ENCODE measurements around the gene CPXM1. TPM values are rescaled to one million over a fixed set of nuclear protein-coding genes. Genes with fewer than 3 reads are reported as not detected.

Gene CPXM1
- total and polyA plus RNA-seq, 10 of the 15 experiments (the other 5 are each of a cell fraction or from before 2014, with no cell fraction given) = 0.22 to 3.9 (median 0.63) TPM; not detected in 2

DNA sequence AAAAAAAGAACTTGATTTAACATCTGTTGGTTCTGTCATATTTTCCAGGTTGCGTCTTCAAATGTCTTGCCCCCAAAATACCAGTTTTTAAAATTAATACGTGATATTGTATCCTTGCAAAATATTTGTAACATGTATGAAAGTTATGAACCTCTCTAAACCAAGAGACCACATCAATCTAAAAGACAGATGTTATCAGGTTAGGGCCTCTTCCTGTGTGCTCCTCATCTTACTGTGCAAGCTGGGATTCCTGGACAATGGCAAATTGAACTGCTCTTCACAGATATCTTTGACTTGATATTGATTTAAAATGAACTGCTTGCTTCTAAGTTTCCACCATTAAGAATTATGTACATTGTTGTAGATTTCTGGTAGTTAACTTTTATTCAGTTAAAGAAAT, 25.3 kb upstream of the CPXM1 start:
- no peak overlapping the region for H3K4me3 ChIP-seq
- RAD21 ChIA-PET (ENCODE audit: unreplicated experiment) = no interaction called here
- POLR2A ChIA-PET = no interaction called here
- no peaks in the 10 kb centered on the region for H3K27me3 ChIP-seq (replicated peaks in 1 of 2; ENCODE audit: control insufficient read depth in 2 of 2, insufficient read depth in 2 of 2, low read length in 1 of 2)
- no peak overlapping the region for H3K4me2 ChIP-seq (ENCODE audit: control insufficient read depth, insufficient read depth)
- no peaks in the 10 kb centered on the region for H3K79me2 ChIP-seq (ENCODE audit: control insufficient read depth, insufficient read depth, low read length)
- WGBS (ENCODE audit: insufficient coverage, insufficient replicate concordance, low lambda C conversion rate, missing lambda C conversion rate) = 63% methylated on average over 2 of the region's 2 CpGs
- H4K20me1 ChIP-seq (ENCODE audit: control insufficient read depth, insufficient read depth) = no peaks in the 10 kb centered on the region
- DNase-seq (ENCODE audit: low read depth, low spot score) (no peak), FAIRE-seq (no peak), ATAC-seq (no peak)
- H3K27ac ChIP-seq (ENCODE audit: control insufficient read depth, insufficient read depth) = no peak overlapping the region
- no TSS peak for BruUV-seq (replicated peaks)
- no peaks in the 10 kb centered on the region for H3K9me3 ChIP-seq (replicated peaks; ENCODE audit: control insufficient read depth, insufficient read depth, low read length)
- no peak overlapping the region for H3K9ac ChIP-seq (ENCODE audit: control insufficient read depth, insufficient read depth, low read length)
- TF ChIP-seq ZSCAN29 (IDR thresholded peaks at IDR 0.05) (no peak), EED (IDR thresholded peaks at IDR 0.05; ENCODE audit: low read depth) (no peak)
- in situ Hi-C loops (cut with MboI) (no loop called here), intact Hi-C loops (cut with micrococcal nuclease; ENCODE audit: unreplicated experiment) (no loop called here)
- H3K36me3 ChIP-seq (ENCODE audit: control insufficient read depth in 2 of 2, insufficient read depth in 2 of 2, low read length in 1 of 2) = no peaks in the 10 kb centered on the region
- SMC1A ChIA-PET (ENCODE audit: uncharacterized antibody, unreplicated experiment) = no interaction called here
- no peaks in the 10 kb centered on the region; the same call in 1 of the 2 replicates for H3K4me1 ChIP-seq (ENCODE audit: control insufficient read depth, insufficient read depth, low read length)
- no peak overlapping the region for H2AFZ ChIP-seq (ENCODE audit: control insufficient read depth, low read depth, low read length)
- CTCF ChIA-PET = no interaction called here

DNA sequence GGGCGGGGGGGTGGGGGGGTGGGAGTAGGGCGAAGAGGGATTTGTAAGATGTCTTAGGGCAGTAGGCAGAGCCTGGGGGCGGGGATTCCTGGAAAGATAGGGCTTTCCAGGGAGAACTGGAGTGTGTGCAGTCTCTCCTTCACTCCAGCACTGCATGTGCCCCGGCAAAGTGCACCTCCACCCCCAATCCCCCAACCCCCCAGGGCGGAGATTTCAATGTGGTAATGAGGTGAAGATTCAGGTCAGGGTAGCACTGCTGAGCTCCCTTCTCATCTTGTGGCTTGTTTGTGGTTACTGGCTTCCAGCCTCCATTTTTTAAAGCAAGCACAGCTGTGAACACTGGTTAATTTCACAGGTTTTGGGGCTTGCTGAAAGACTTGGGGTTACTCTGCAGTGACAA, 21.6 kb upstream of the CPXM1 start:
- Histone ChIP-seq H3K9ac (ENCODE audit: control insufficient read depth, insufficient read depth, low read length) (no peak overlapping the region), H3K27me3 (replicated peaks in 1 of 2; ENCODE audit: control insufficient read depth in 2 of 2, insufficient read depth in 2 of 2, low read length in 1 of 2) (no peaks in the 10 kb centered on the region), H3K4me3 (no peak overlapping the region), H2AFZ (ENCODE audit: control insufficient read depth, low read depth, low read length) (no peak overlapping the region), H3K4me2 (ENCODE audit: control insufficient read depth, insufficient read depth) (no peak overlapping the region), H3K27ac (ENCODE audit: control insufficient read depth, insufficient read depth) (no peak overlapping the region), H3K4me1 (ENCODE audit: control insufficient read depth, insufficient read depth, low read length) (no peaks in the 10 kb centered on the region; the same call in 1 of the 2 replicates), H4K20me1 (ENCODE audit: control insufficient read depth, insufficient read depth) (no peaks in the 10 kb centered on the region), H3K36me3 (ENCODE audit: control insufficient read depth in 2 of 2, insufficient read depth in 2 of 2, low read length in 1 of 2) (no peaks in the 10 kb centered on the region), H3K9me3 (replicated peaks; ENCODE audit: control insufficient read depth, insufficient read depth, low read length) (no peaks in the 10 kb centered on the region), H3K79me2 (ENCODE audit: control insufficient read depth, insufficient read depth, low read length) (no peaks in the 10 kb centered on the region)
- TF ChIP-seq, protein P1, sequence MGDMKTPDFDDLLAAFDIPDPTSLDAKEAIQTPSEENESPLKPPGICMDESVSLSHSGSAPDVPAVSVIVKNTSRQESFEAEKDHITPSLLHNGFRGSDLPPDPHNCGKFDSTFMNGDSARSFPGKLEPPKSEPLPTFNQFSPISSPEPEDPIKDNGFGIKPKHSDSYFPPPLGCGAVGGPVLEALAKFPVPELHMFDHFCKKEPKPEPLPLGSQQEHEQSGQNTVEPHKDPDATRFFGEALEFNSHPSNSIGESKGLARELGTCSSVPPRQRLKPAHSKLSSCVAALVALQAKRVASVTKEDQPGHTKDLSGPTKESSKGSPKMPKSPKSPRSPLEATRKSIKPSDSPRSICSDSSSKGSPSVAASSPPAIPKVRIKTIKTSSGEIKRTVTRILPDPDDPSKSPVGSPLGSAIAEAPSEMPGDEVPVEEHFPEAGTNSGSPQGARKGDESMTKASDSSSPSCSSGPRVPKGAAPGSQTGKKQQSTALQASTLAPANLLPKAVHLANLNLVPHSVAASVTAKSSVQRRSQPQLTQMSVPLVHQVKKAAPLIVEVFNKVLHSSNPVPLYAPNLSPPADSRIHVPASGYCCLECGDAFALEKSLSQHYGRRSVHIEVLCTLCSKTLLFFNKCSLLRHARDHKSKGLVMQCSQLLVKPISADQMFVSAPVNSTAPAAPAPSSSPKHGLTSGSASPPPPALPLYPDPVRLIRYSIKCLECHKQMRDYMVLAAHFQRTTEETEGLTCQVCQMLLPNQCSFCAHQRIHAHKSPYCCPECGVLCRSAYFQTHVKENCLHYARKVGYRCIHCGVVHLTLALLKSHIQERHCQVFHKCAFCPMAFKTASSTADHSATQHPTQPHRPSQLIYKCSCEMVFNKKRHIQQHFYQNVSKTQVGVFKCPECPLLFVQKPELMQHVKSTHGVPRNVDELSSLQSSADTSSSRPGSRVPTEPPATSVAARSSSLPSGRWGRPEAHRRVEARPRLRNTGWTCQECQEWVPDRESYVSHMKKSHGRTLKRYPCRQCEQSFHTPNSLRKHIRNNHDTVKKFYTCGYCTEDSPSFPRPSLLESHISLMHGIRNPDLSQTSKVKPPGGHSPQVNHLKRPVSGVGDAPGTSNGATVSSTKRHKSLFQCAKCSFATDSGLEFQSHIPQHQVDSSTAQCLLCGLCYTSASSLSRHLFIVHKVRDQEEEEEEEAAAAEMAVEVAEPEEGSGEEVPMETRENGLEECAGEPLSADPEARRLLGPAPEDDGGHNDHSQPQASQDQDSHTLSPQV (IDR thresholded peaks at IDR 0.05) = no peak
- TF ChIP-seq RUNX3 (IDR thresholded peaks at IDR 0.05; ENCODE audit: low read length) = peak; percentile 69
- BruUV-seq (replicated peaks) = no TSS peak
- ChIA-PET CTCF (no interaction called here), RAD21 (ENCODE audit: unreplicated experiment) (no interaction called here), POLR2A (no interaction called here), SMC1A (ENCODE audit: uncharacterized antibody, unreplicated experiment) (interaction anchor here (1.5 kb wide), 1 partner anchor 10 kb away, joined by 4 read pairs; no protein-coding TSS in a partner anchor)
- FAIRE-seq (peak; percentile 47), DNase-seq (ENCODE audit: low read depth, low spot score) (no peak), ATAC-seq (no peak; the same call in 2 of the 3 replicates)
- in situ Hi-C loops (cut with MboI) = loop anchor here (5.0 kb wide), 1 partner anchor 1215 kb away; no protein-coding TSS in a partner anchor
- WGBS (ENCODE audit: insufficient coverage, insufficient replicate concordance, low lambda C conversion rate, missing lambda C conversion rate) = 11% methylated on average over 5 of the region's 5 CpGs
- intact Hi-C loops (cut with micrococcal nuclease; ENCODE audit: unreplicated experiment) = no loop called here
